SU-DHL-6 (cell line): ENCODE measurements around the gene ETFA.

Experiments used
- CTCF ChIP-seq: fragments of 200-600 bp; sonication (generic); IDR thresholded peaks from one replicate; pipeline ENCODE4 v1.5.1; 2017; ENCODE audit warnings: antibody characterized with exemption, mild to moderate bottlenecking, low read length, moderate library complexity; ENCODE audit not compliant: insufficient read depth, poor library complexity, severe bottlenecking
- EZH2phosphoT487 ChIP-seq: fragments of 200-600 bp; sonication (generic), shearing (Covaris generic); conservative IDR thresholded peaks from 2 replicates; pipeline ENCODE4 v1.6.1; 2018; ENCODE audit warnings: mild to moderate bottlenecking, antibody characterized with exemption, low read length, moderate library complexity, mixed read lengths

GRCh38 chr15:76346669-76347481 lies 35.6 kb upstream of the ETFA start:
- no peak for TF ChIP-seq CTCF
- TF ChIP-seq EZH2phosphoT487: no peak
